Keratinocyte (primary cell): Measurements from ENCODE around the gene PTPN20. TPM values are rescaled to one million over a fixed set of nuclear protein-coding genes. Genes with fewer than 3 reads are reported as not detected.
"Not testable (repeated sequence)": the region's sequence is repeated elsewhere in the genome, so short reads cannot be mapped to it uniquely, and the experiment has no call there.

ENCODE experiments used
- DNase-seq: peaks from one replicate; pipeline ENCODE4 v3.0.0-alpha.2; 2011; ENCODE audit warnings: low read depth, missing footprints, low spot score
- FAIRE-seq: peaks from 2 replicates; lab custom pipeline; 2011; peaks lifted over from hg19 to GRCh38; lab: Jason Lieb, UNC
- H2AFZ ChIP-seq: 2 replicates; pipeline ENCODE4 v1.6.0; 2012; ENCODE audit warnings: low read length, control low read depth, inconsistent platforms; ENCODE audit not compliant: control insufficient read depth
- H3K27ac ChIP-seq: 2 replicates; pipeline ENCODE4 v1.5.1; 2011; ENCODE audit warnings: low read length; ENCODE audit not compliant: control insufficient read depth, insufficient read depth
- H3K27me3 ChIP-seq: 3 replicates; pipeline ENCODE4 v1.6.0; 2011; ENCODE audit warnings: low read length; ENCODE audit not compliant: control insufficient read depth, insufficient read depth; ENCODE audit errors: extremely low read depth
- H3K36me3 ChIP-seq, 2 experiments: 2 replicates in 1 of 2; 3 replicates in 1 of 2; pipeline ENCODE4 v1.5.1; 2011; ENCODE audit warnings: low read length in 2 of 2, mild to moderate bottlenecking in 1 of 2; ENCODE audit not compliant: control insufficient read depth in 2 of 2, insufficient read depth in 2 of 2; ENCODE audit errors: extremely low read depth in 1 of 2
- H3K4me1 ChIP-seq: 3 replicates; pipeline ENCODE4 v1.5.1; 2011; ENCODE audit warnings: low read length; ENCODE audit not compliant: control insufficient read depth, insufficient read depth; ENCODE audit errors: extremely low read depth
- H3K4me2 ChIP-seq: 3 replicates; pipeline ENCODE4 v1.6.0; 2011; ENCODE audit warnings: low read depth, low read length; ENCODE audit not compliant: control insufficient read depth, insufficient read depth; ENCODE audit errors: extremely low read depth
- H3K4me3 ChIP-seq, 3 experiments: fragments of 200-600 bp in 1 of 3; sonication (generic) in 1 of 3; 2 replicates in 2 of 3; 3 replicates in 1 of 3; pipeline ENCODE4 v1.5.1; 2011 to 2016; ENCODE audit warnings: low read length in 3 of 3, mild to moderate bottlenecking in 3 of 3, control low read depth in 2 of 3, inconsistent platforms in 1 of 3, low read depth in 1 of 3, mixed read lengths in 1 of 3, mixed run types in 1 of 3, moderate library complexity in 1 of 3; ENCODE audit not compliant: control insufficient read depth in 2 of 3, insufficient read depth in 2 of 3; ENCODE audit errors: extremely low read depth in 1 of 3
- H3K79me2 ChIP-seq: 2 replicates; pipeline ENCODE4 v1.6.0; 2012; ENCODE audit warnings: low read length; ENCODE audit not compliant: control insufficient read depth, insufficient read depth
- H3K9ac ChIP-seq: 3 replicates; pipeline ENCODE4 v1.6.0; 2011; ENCODE audit warnings: low read length; ENCODE audit not compliant: control insufficient read depth, insufficient read depth; ENCODE audit errors: extremely low read depth
- H3K9me1 ChIP-seq: 3 replicates; pipeline ENCODE4 v1.6.0; 2011; ENCODE audit warnings: low read length; ENCODE audit not compliant: control insufficient read depth, insufficient read depth; ENCODE audit errors: extremely low read depth
- H3K9me3 ChIP-seq: 2 replicates; pipeline ENCODE4 v1.5.1; 2012; ENCODE audit warnings: low read depth, low read length; ENCODE audit not compliant: control insufficient read depth
- H4K20me1 ChIP-seq: 3 replicates; pipeline ENCODE4 v1.6.0; 2011; ENCODE audit warnings: low read length; ENCODE audit not compliant: control insufficient read depth, insufficient read depth; ENCODE audit errors: extremely low read depth
- CTCF ChIP-seq, 3 experiments: IDR thresholded peaks in 1 of 3; conservative IDR thresholded peaks in 1 of 3; optimal IDR thresholded peaks in 1 of 3; 2 replicates in 2 of 3; 3 replicates in 1 of 3; pipeline versions ENCODE3 to v1.5.1; 2011; ENCODE audit warnings: low read length in 3 of 3, mild to moderate bottlenecking in 3 of 3, moderate library complexity in 2 of 3, control low read depth in 1 of 3, inconsistent platforms in 1 of 3; ENCODE audit not compliant: insufficient read depth in 2 of 3; ENCODE audit errors: extremely low read depth in 1 of 3
- EZH2 ChIP-seq: IDR thresholded peaks from one replicate; pipeline ENCODE4 v1.6.1; 2012; ENCODE audit warnings: inconsistent platforms, mild to moderate bottlenecking, low read length, moderate library complexity
- dilution Hi-C: fragments of 300-500 bp; cut with MboI; formaldehyde crosslinking; loops from one replicate; pipeline ENCODE4 v1.7.0; 2020; ENCODE audit warnings: low sequenced_read_pairs; ENCODE audit not compliant: extremely low pct_ligation_motif_present
- polyA plus RNA-seq, 5 experiments: library from polyadenylated mRNA; depleted of rRNA in 3 of 5; stranded (reverse) in 3 of 5; stranded (forward) in 1 of 5; unstranded in 1 of 5; fragments of >200 nt; gene quantifications; 1 replicate in 1 of 5; 2 replicates in 3 of 5; 3 replicates in 1 of 5; pipeline versions ENCODE4 v1.2.1 to v1.2.3, GENCODE V29; 2011 to 2012; ENCODE audit warnings: missing spikeins in 2 of 5, low read depth in 1 of 5, low replicate concordance in 1 of 5

The PTPN20 gene
- polyA plus RNA-seq, 1 donor (not counting 4 experiments of a cell fraction or from before 2014, with no cell fraction given): 7.3 TPM

GRCh38 chr10:46980223-46980622, 69.0 kb downstream of the PTPN20 start:
- dilution Hi-C loops, FAIRE-seq, DNase-seq: not testable (repeated sequence)

GRCh38 chr10:46987233-46987924, 76.2 kb downstream of the PTPN20 start:
- H3K36me3 ChIP-seq, H3K9me3 ChIP-seq, dilution Hi-C loops, H3K4me1 ChIP-seq, H3K4me3 ChIP-seq, H3K4me2 ChIP-seq, H2AFZ ChIP-seq, H3K27ac ChIP-seq, H3K79me2 ChIP-seq, H3K27me3 ChIP-seq, H4K20me1 ChIP-seq, DNase-seq, H3K9ac ChIP-seq, H3K9me1 ChIP-seq, FAIRE-seq: not testable (repeated sequence)

More at GRCh38 chr10:46980223-46980622, 69.0 kb downstream of the PTPN20 start:
- H3K27ac ChIP-seq, H3K79me2 ChIP-seq, H3K4me2 ChIP-seq, H3K36me3 ChIP-seq, H2AFZ ChIP-seq, H3K27me3 ChIP-seq, H3K9ac ChIP-seq, H3K4me1 ChIP-seq, H4K20me1 ChIP-seq, H3K9me1 ChIP-seq, H3K9me3 ChIP-seq, H3K4me3 ChIP-seq: not testable (repeated sequence)

- H3K9me1 ChIP-seq: no peaks in the 10 kb centered on the region
- H3K27ac ChIP-seq: no peak overlapping the region
- no peaks in the 10 kb centered on the region for H3K9me3 ChIP-seq
- dilution Hi-C loops: no loop called here
- no peaks in the 10 kb centered on the region for H4K20me1 ChIP-seq
- FAIRE-seq (peak; percentile 78), DNase-seq (no peak)
- H2AFZ ChIP-seq: no peak overlapping the region
- no peaks in the 10 kb centered on the region for H3K79me2 ChIP-seq
- no peaks in the 10 kb centered on the region for H3K36me3 ChIP-seq
- TF ChIP-seq EZH2 (no peak), CTCF (optimal IDR thresholded peaks at IDR 0.05 in 1 of 3, IDR thresholded peaks at IDR 0.05 in 1 of 3, conservative IDR thresholded peaks at IDR 0.05 in 1 of 3; ENCODE audit: extremely low read depth in 1 of 3, insufficient read depth in 2 of 3, low read length in 3 of 3) (peak; percentile 36 to 53 (median 38))
- no peaks in the 10 kb centered on the region for H3K4me1 ChIP-seq
- no peak overlapping the region for H3K4me2 ChIP-seq
- no peaks in the 10 kb centered on the region for H3K27me3 ChIP-seq
- no peak overlapping the region for H3K4me3 ChIP-seq
- H3K9ac ChIP-seq: no peak overlapping the region
Observed at GRCh38 chr10:46992803-46993561, 81.8 kb downstream of the PTPN20 start.
